HepG2 (cell line): Measurements from ENCODE around the gene FSHB. TPM values are rescaled to one million over a fixed set of nuclear protein-coding genes. Genes with fewer than 3 reads are reported as not detected.

Source experiments
- ATAC-seq: fragments of 200-7000 bp; cut with Tn5 transposase; 3 replicates; pipeline ENCODE4 v1.9.1; 2020; ENCODE audit warnings: mild to moderate bottlenecking, moderate library complexity
- BruUV-seq: library from RNA; stranded (reverse); fragments of 400-500 nt; replicated peaks from 2 replicates; lab custom pipeline; 2021; lab: Mats Ljungman, UMichigan
- CTCF ChIA-PET: fragments of 300-600 bp; formaldehyde crosslinking; extraction: SDS; loops from one replicate; lab custom pipeline; 2021; ENCODE audit warnings: low total read pairs, inconsistent platforms, low intra/inter-chr PET ratio; lab: Yijun Ruan, JAX
- POLR2A ChIA-PET: fragments of 350-600 bp; sonication (Branson Sonifier 250); formaldehyde crosslinking; loops from one replicate; lab custom pipeline; 2020; ENCODE audit warnings: antibody characterized with exemption, inconsistent platforms; lab: Yijun Ruan, JAX
- DNase-seq: peaks from one replicate; pipeline ENCODE4 v3.0.0-alpha.2; 2015; ENCODE audit warnings: low spot score
- FAIRE-seq: peaks from 3 replicates; lab custom pipeline; 2011; peaks lifted over from hg19 to GRCh38; lab: Jason Lieb, UNC
- H2AFZ ChIP-seq: one replicate; pipeline ENCODE4 v1.6.1; 2011; ENCODE audit warnings: low read length, inconsistent platforms
- H3K27ac ChIP-seq: fragments of 300-600 bp; 3 replicates; pipeline ENCODE4 v1.8.0; 2011; ENCODE audit warnings: mixed run types, mild to moderate bottlenecking, mixed read lengths, low read length, inconsistent platforms; ENCODE audit not compliant: insufficient read depth; ENCODE audit errors: extremely low read length
- H3K27me3 ChIP-seq, 2 experiments: fragments of 200-600 bp in 1 of 2; 2 replicates in 1 of 2; 3 replicates in 1 of 2; pipeline versions ENCODE4 v1.6.0 to v1.8.0; 2011; ENCODE audit warnings: low read length in 2 of 2, mild to moderate bottlenecking in 2 of 2, moderate library complexity in 2 of 2, inconsistent platforms in 1 of 2; ENCODE audit not compliant: insufficient read depth in 2 of 2, control insufficient read depth in 1 of 2
- H3K36me3 ChIP-seq, 2 experiments: fragments of 200-600 bp in 1 of 2; replicated peaks in 1 of 2; 2 replicates in 1 of 2; 3 replicates in 1 of 2; pipeline versions ENCODE4 v1.5.1 to v1.8.0; 2011; ENCODE audit warnings: low read length in 2 of 2, inconsistent platforms in 1 of 2; ENCODE audit not compliant: insufficient read depth in 2 of 2, control insufficient read depth in 1 of 2
- H3K4me1 ChIP-seq: 2 replicates; pipeline ENCODE4 v1.5.1; 2012; ENCODE audit warnings: low read length, inconsistent platforms; ENCODE audit not compliant: insufficient read depth
- H3K4me2 ChIP-seq: 2 replicates; pipeline ENCODE4 v1.6.0; 2011; ENCODE audit warnings: low read depth, low read length, inconsistent platforms
- H3K4me3 ChIP-seq, 3 experiments: fragments of 200-600 bp in 1 of 3; sonication (generic), shearing (Covaris generic) in 1 of 3; replicated peaks in 1 of 3; 2 replicates each; pipeline ENCODE4 v1.5.1; 2011 to 2016; ENCODE audit warnings: low read length in 3 of 3, inconsistent platforms in 2 of 3, low read depth in 2 of 3, mild to moderate bottlenecking in 2 of 3, control low read depth in 1 of 3, mixed read lengths in 1 of 3; ENCODE audit not compliant: insufficient read depth in 1 of 3
- H3K79me2 ChIP-seq: one replicate; pipeline ENCODE4 v1.6.1; 2011; ENCODE audit warnings: low read length, inconsistent platforms; ENCODE audit not compliant: insufficient read depth
- H3K9ac ChIP-seq: 2 replicates; pipeline ENCODE4 v1.6.0; 2011; ENCODE audit warnings: mild to moderate bottlenecking, low read depth, low read length, inconsistent platforms; ENCODE audit not compliant: insufficient read depth
- H3K9me3 ChIP-seq: 2 replicates; pipeline ENCODE4 v1.5.1; 2012; ENCODE audit warnings: mild to moderate bottlenecking, low read length
- H4K20me1 ChIP-seq: 2 replicates; pipeline ENCODE4 v1.6.0; 2011; ENCODE audit warnings: inconsistent platforms, mild to moderate bottlenecking, low read length, moderate library complexity; ENCODE audit not compliant: insufficient read depth
- ARNT ChIP-seq: fragments of 450-650 bp; IDR thresholded peaks from 2 replicates; pipeline ENCODE4 v1.6.1; 2017
- HMG20A ChIP-seq: IDR thresholded peaks from 2 replicates; pipeline ENCODE4 v1.6.1; 2016; ENCODE audit warnings: borderline replicate concordance
- HNF4G ChIP-seq, 2 experiments: sonication (generic) in 1 of 2; formaldehyde crosslinking in 1 of 2; IDR thresholded peaks; 2 replicates each; pipeline versions ENCODE4 v1.4.0 to v1.6.1; 2011 to 2020; ENCODE audit warnings: borderline replicate concordance in 2 of 2, low read depth in 2 of 2, mild to moderate bottlenecking in 2 of 2, low read length in 1 of 2, missing genetic modification reagents in 1 of 2, moderate library complexity in 1 of 2
- MEF2D ChIP-seq: sonication (generic); formaldehyde crosslinking; IDR thresholded peaks from 2 replicates; pipeline ENCODE4 v1.5.1; 2020; ENCODE audit warnings: mild to moderate bottlenecking, missing genetic modification reagents
- MIER2 ChIP-seq: IDR thresholded peaks from 2 replicates; pipeline ENCODE4 v1.6.1; 2016; ENCODE audit warnings: missing biosample characterization, missing genetic modification reagents
- SNAPC5 ChIP-seq: sonication (generic); formaldehyde crosslinking; IDR thresholded peaks from 2 replicates; pipeline ENCODE4 v1.8.1; 2023; ENCODE audit warnings: mild to moderate bottlenecking, missing genetic modification reagents, borderline replicate concordance
- SOX6 ChIP-seq, 2 experiments: fragments of 450-650 bp in 1 of 2; sonication (generic) in 1 of 2; formaldehyde crosslinking in 1 of 2; IDR thresholded peaks; 2 replicates each; pipeline versions ENCODE4 v1.4.0 to v1.6.1; 2017 to 2020; ENCODE audit warnings: antibody characterized with exemption in 1 of 2, mild to moderate bottlenecking in 1 of 2, missing genetic modification reagents in 1 of 2
- SUZ12 ChIP-seq: fragments of 150-350 bp; IDR thresholded peaks from 2 replicates; pipeline ENCODE4 v1.6.1; 2014; ENCODE audit warnings: low read depth, low read length
- TEAD3 ChIP-seq: optimal IDR thresholded peaks from 2 replicates; pipeline ENCODE3; 2016; ENCODE audit warnings: borderline replicate concordance
- ZBTB39 ChIP-seq: sonication (generic); formaldehyde crosslinking; IDR thresholded peaks from 2 replicates; pipeline ENCODE4 v1.5.0; 2020; ENCODE audit warnings: missing genetic modification reagents
- ZNF431 ChIP-seq: sonication (generic); formaldehyde crosslinking; IDR thresholded peaks from 2 replicates; pipeline ENCODE4 v1.9.0; 2022; ENCODE audit warnings: missing genetic modification reagents, low read depth, mild to moderate bottlenecking, borderline replicate concordance
- ZNF513 ChIP-seq: sonication (generic); formaldehyde crosslinking; conservative IDR thresholded peaks from 2 replicates; pipeline ENCODE4 v1.5.0; 2020; ENCODE audit warnings: missing genetic modification reagents
- ZNF576 ChIP-seq: sonication (generic); formaldehyde crosslinking; IDR thresholded peaks from 2 replicates; pipeline ENCODE4 v1.4.0; 2020; ENCODE audit warnings: mild to moderate bottlenecking, missing genetic modification reagents
- ZNF761 ChIP-seq: sonication (generic); formaldehyde crosslinking; conservative IDR thresholded peaks from 2 replicates; pipeline ENCODE4 v1.4.0; 2020; ENCODE audit warnings: mild to moderate bottlenecking, missing genetic modification reagents
- WGBS: methylation state at CpG from one replicate; pipeline ENCODE4 v1.1.6; 2017; ENCODE audit warnings: low lambda C conversion rate; 5-methylcytosine and 5-hydroxymethylcytosine counted together
- in situ Hi-C: cut with HindIII; loops from 2 replicates; pipeline ENCODE4 v1.10.0; 2017; ENCODE audit warnings: low pct_unique_long_range_greater_than_20kb; ENCODE audit not compliant: extremely low pct_ligation_motif_present
- intact Hi-C: fragments of 100-400 bp; cut with micrococcal nuclease; formaldehyde crosslinking; loops from one replicate; pipeline ENCODE4 v1.10.0; 2022; ENCODE audit not compliant: unreplicated experiment
- polyA plus RNA-seq, 8 experiments: library from polyadenylated mRNA; depleted of rRNA in 3 of 8; stranded (reverse) in 7 of 8; unstranded in 1 of 8; fragments of >200 nt; fragmentation: Illumina TruSeq in 4 of 8; extraction: Trizol in 4 of 8; gene quantifications; 2 replicates each; pipeline versions ENCODE4 v1.2.1 to v1.2.3, GENCODE V29; 2011 to 2016; ENCODE audit warnings: low read depth in 4 of 8, missing spikeins in 1 of 8, mixed read lengths in 1 of 8; ENCODE audit not compliant: insufficient read depth in 1 of 8
- total RNA-seq, 5 experiments: library from RNA; depleted of rRNA; stranded (reverse); fragments of >200 nt; fragmentation: Illumina TruSeq; extraction: Trizol; gene quantifications; 2 replicates each; pipeline ENCODE4 v1.2.3, GENCODE V29; 2016; ENCODE audit warnings: low read depth in 1 of 5

The FSHB gene
- total and polyA plus RNA-seq, 2 of the 13 experiments (the other 11 are each of a cell fraction or from before 2014, with no cell fraction given), result not detected

GRCh38 chr11:30260813-30261212 lies 30.0 kb downstream of the FSHB start:
- no peak overlapping the region for H3K4me2 ChIP-seq
- H3K27me3 ChIP-seq, result no peaks in the 10 kb centered on the region
- ATAC-seq, result no peak
- H3K27ac ChIP-seq, result no peak overlapping the region
- no peak overlapping the region for H2AFZ ChIP-seq
- in situ Hi-C loops, result no loop called here
- BruUV-seq, result no TSS peak
- no peak for DNase-seq
- H3K9me3 ChIP-seq, result no peaks in the 10 kb centered on the region
- FAIRE-seq, result no peak
- no peaks in the 10 kb centered on the region for H3K4me1 ChIP-seq
- no peak overlapping the region for H3K9ac ChIP-seq
- 0% methylated on average over 1 of the region's 1 CpG for WGBS
- CTCF ChIA-PET, result no interaction called here
- H3K36me3 ChIP-seq, result no peaks in the 10 kb centered on the region
- H3K79me2 ChIP-seq, result no peaks in the 10 kb centered on the region
- TF ChIP-seq ZNF431 (CRISPR knock-in tag) (no peak), ARNT (no peak), SNAPC5 (CRISPR knock-in tag) (no peak), HMG20A (CRISPR knock-in tag) (no peak), ZNF576 (CRISPR knock-in tag) (no peak), ZBTB39 (CRISPR knock-in tag) (no peak), SUZ12 (no peak), ZNF761 (CRISPR knock-in tag) (no peak), HNF4G (IDR thresholded peaks at IDR 0.05; ENCODE audit: borderline replicate concordance, low read depth, low read length) (no peak), HNF4G (CRISPR knock-in tag; IDR thresholded peaks at IDR 0.05; ENCODE audit: borderline replicate concordance, low read depth) (no peak), ZNF513 (CRISPR knock-in tag) (no peak), MEF2D (CRISPR knock-in tag) (no peak), TEAD3 (CRISPR knock-in tag) (no peak), MIER2 (CRISPR knock-in tag) (no peak), SOX6 (IDR thresholded peaks at IDR 0.05) (no peak), SOX6 (CRISPR knock-in tag; IDR thresholded peaks at IDR 0.05) (no peak)
- POLR2A ChIA-PET, result no interaction called here
- intact Hi-C loops, result no loop called here
- H4K20me1 ChIP-seq, result no peaks in the 10 kb centered on the region
- H3K4me3 ChIP-seq, result no peak overlapping the region
